ENCODE results near the gene MRPL37.
"Not testable (repeated sequence)": the region's sequence is repeated elsewhere in the genome, so short reads cannot be mapped to it uniquely, and the experiment has no call there.

Gene MRPL37

GRCh38 chr1:54218883-54219687 lies 19.1 kb downstream of the MRPL37 start:
- in situ Hi-C loops (cut with MboI; ENCODE audit: low sequenced_read_pairs): no loop called here

GRCh38 chr1:54219688-54220003 lies 19.7 kb downstream of the MRPL37 start:
- in situ Hi-C loops (cut with MboI; ENCODE audit: low sequenced_read_pairs): no loop called here

GRCh38 chr1:54220004-54220811 lies 20.2 kb downstream of the MRPL37 start:
- in situ Hi-C loops (cut with MboI; ENCODE audit: low sequenced_read_pairs): no loop called here

- in situ Hi-C loops (cut with MboI; ENCODE audit: low sequenced_read_pairs): no loop called here
These were observed 21.3 kb downstream of the MRPL37 start for GRCh38 chr1:54221113-54221834.

GRCh38 chr1:54221867-54222484 lies 22.0 kb downstream of the MRPL37 start:
- in situ Hi-C loops (cut with MboI; ENCODE audit: low sequenced_read_pairs): no loop called here

- in situ Hi-C loops (cut with MboI; ENCODE audit: low sequenced_read_pairs): no loop called here
These were observed 22.7 kb downstream of the MRPL37 start for GRCh38 chr1:54222711-54223110.

GRCh38 chr1:54223441-54224202 lies 23.7 kb downstream of the MRPL37 start:
- in situ Hi-C loops (cut with MboI; ENCODE audit: low sequenced_read_pairs): no loop called here

GRCh38 chr1:54224233-54224632 lies 24.3 kb downstream of the MRPL37 start:
- in situ Hi-C loops (cut with MboI; ENCODE audit: low sequenced_read_pairs): no loop called here

- in situ Hi-C loops (cut with MboI; ENCODE audit: low sequenced_read_pairs): no loop called here
These were observed 25.4 kb downstream of the MRPL37 start for GRCh38 chr1:54225378-54225777.

GRCh38 chr1:54225986-54226559 lies 26.1 kb downstream of the MRPL37 start:
- in situ Hi-C loops (cut with MboI; ENCODE audit: low sequenced_read_pairs): no loop called here

- in situ Hi-C loops (cut with MboI; ENCODE audit: low sequenced_read_pairs): no loop called here
These were observed 27.2 kb downstream of the MRPL37 start for GRCh38 chr1:54227091-54227602.

GRCh38 chr1:54227891-54228310 lies 27.9 kb downstream of the MRPL37 start:
- in situ Hi-C loops (cut with MboI; ENCODE audit: low sequenced_read_pairs): no loop called here

- in situ Hi-C loops (cut with MboI; ENCODE audit: low sequenced_read_pairs): no loop called here
These were observed 28.7 kb downstream of the MRPL37 start for GRCh38 chr1:54228638-54229079.

GRCh38 chr1:54229281-54229891 lies 29.4 kb downstream of the MRPL37 start:
- in situ Hi-C loops (cut with MboI; ENCODE audit: low sequenced_read_pairs): no loop called here

- in situ Hi-C loops (cut with MboI; ENCODE audit: low sequenced_read_pairs): no loop called here
These were observed 30.8 kb downstream of the MRPL37 start for GRCh38 chr1:54230507-54231339.

GRCh38 chr1:54233196-54233595 lies 33.2 kb downstream of the MRPL37 start:
- in situ Hi-C loops (cut with MboI; ENCODE audit: low sequenced_read_pairs): not testable (repeated sequence)

- in situ Hi-C loops (cut with MboI; ENCODE audit: low sequenced_read_pairs): no loop called here
These were observed 34.3 kb downstream of the MRPL37 start for GRCh38 chr1:54234284-54234683.

GRCh38 chr1:54237586-54237985 lies 37.6 kb downstream of the MRPL37 start:
- in situ Hi-C loops (cut with MboI; ENCODE audit: low sequenced_read_pairs): no loop called here
